ENCODE measurements around the gene SLC35B4.

GRCh38 chr7:134356421-134356936 is 39.7 kb upstream of the SLC35B4 start:
- TF ChIP-seq EZH2 (IDR thresholded peaks at IDR 0.05; ENCODE audit: borderline replicate concordance, low read depth, low read length, poor library complexity, severe bottlenecking): no peak
- no peak for TF ChIP-seq CTCF (conservative IDR thresholded peaks at IDR 0.05; ENCODE audit: low read depth, low read length)

Data from A673 (cell line).